H1 (cell line): ENCODE measurements around the gene MED29. TPM values are rescaled to one million over a fixed set of nuclear protein-coding genes. Genes with fewer than 3 reads are reported as not detected.

ENCODE experiments used
- CTCF ChIA-PET: fragments of 300-600 bp; sonication (Branson Sonifier 250); formaldehyde crosslinking; loops from one replicate; lab custom pipeline; 2021; ENCODE audit not compliant: partially characterized antibody; lab: Charles Lee
- POLR2A ChIA-PET: fragments of 300-600 bp; sonication (Branson Sonifier 250); formaldehyde crosslinking; loops from one replicate; lab custom pipeline; 2021; ENCODE audit warnings: inconsistent platforms; ENCODE audit not compliant: partially characterized antibody; lab: Charles Lee
- DNase-seq, 2 experiments: peaks; one replicate each; pipeline versions ENCODE4 v3.0.0 to v3.0.0-alpha.2; 2010 to 2022; ENCODE audit warnings: low spot score in 2 of 2, low read depth in 1 of 2, mixed read lengths in 1 of 2
- FAIRE-seq: peaks from 2 replicates; lab custom pipeline; 2011; peaks lifted over from hg19 to GRCh38; lab: Jason Lieb, UNC
- H2AFZ ChIP-seq: 2 replicates; pipeline ENCODE4 v1.8.1; 2012; ENCODE audit warnings: low read length, inconsistent platforms
- H2AK5ac ChIP-seq: 2 replicates; pipeline ENCODE4 v1.6.1; 2013; ENCODE audit warnings: low read depth, low read length
- H2BK120ac ChIP-seq: replicated peaks from 2 replicates; pipeline ENCODE3; 2013; ENCODE audit warnings: low read depth, low read length, inconsistent platforms
- H2BK12ac ChIP-seq: 2 replicates; pipeline ENCODE4 v1.6.1; 2013; ENCODE audit warnings: low read depth, low read length
- H2BK15ac ChIP-seq: 2 replicates; pipeline ENCODE4 v1.6.1; 2013; ENCODE audit warnings: low read length
- H2BK20ac ChIP-seq: 2 replicates; pipeline ENCODE4 v1.6.1; 2013; ENCODE audit warnings: low read length
- H2BK5ac ChIP-seq: 2 replicates; pipeline ENCODE4 v1.6.1; 2013; ENCODE audit warnings: low read depth, low read length
- H3K14ac ChIP-seq: 2 replicates; pipeline ENCODE4 v1.6.1; 2013; ENCODE audit warnings: inconsistent platforms; ENCODE audit not compliant: insufficient read length
- H3K18ac ChIP-seq: 2 replicates; pipeline ENCODE4 v1.6.1; 2013; ENCODE audit warnings: low read length; ENCODE audit errors: extremely low read depth
- H3K23ac ChIP-seq: 2 replicates; pipeline ENCODE4 v1.6.1; 2013; ENCODE audit warnings: inconsistent platforms; ENCODE audit not compliant: insufficient read length
- H3K23me2 ChIP-seq: 2 replicates; pipeline ENCODE4 v1.6.1; 2013; ENCODE audit warnings: low read depth, low read length
- H3K27ac ChIP-seq: 2 replicates; pipeline ENCODE4 v1.6.1; 2011; ENCODE audit warnings: low read depth, low read length, inconsistent platforms
- H3K27me3 ChIP-seq, 4 experiments: replicated peaks in 1 of 4; 1 replicate in 1 of 4; 2 replicates in 3 of 4; pipeline versions ENCODE4 v1.6.1 to v1.8.1; 2011 to 2013; ENCODE audit warnings: low read length in 3 of 4, mild to moderate bottlenecking in 3 of 4, inconsistent platforms in 2 of 4, mixed read lengths in 2 of 4, moderate library complexity in 1 of 4; ENCODE audit not compliant: control insufficient read depth in 3 of 4, insufficient read depth in 3 of 4; ENCODE audit errors: extremely low read depth in 1 of 4
- H3K36me3 ChIP-seq, 4 experiments: 2 replicates each; pipeline versions ENCODE4 v1.6.1 to v1.8.1; 2011 to 2013; ENCODE audit warnings: mild to moderate bottlenecking in 4 of 4, low read length in 3 of 4, moderate library complexity in 2 of 4, control low read depth in 1 of 4, inconsistent platforms in 1 of 4; ENCODE audit not compliant: insufficient read depth in 4 of 4, control insufficient read depth in 2 of 4
- H3K4ac ChIP-seq: replicated peaks from 2 replicates; pipeline ENCODE3; 2013; ENCODE audit warnings: low read length, low read depth, mixed read lengths, inconsistent platforms; ENCODE audit not compliant: insufficient read length
- H3K4me1 ChIP-seq, 4 experiments: replicated peaks in 1 of 4; 1 replicate in 1 of 4; 2 replicates in 3 of 4; pipeline versions ENCODE4 v1.6.1 to v1.8.1; 2011 to 2013; ENCODE audit warnings: low read length in 3 of 4, inconsistent platforms in 2 of 4, mixed read lengths in 1 of 4; ENCODE audit not compliant: insufficient read depth in 4 of 4, control insufficient read depth in 3 of 4
- H3K4me2 ChIP-seq, 2 experiments: 2 replicates each; pipeline versions ENCODE4 v1.6.1 to v1.8.1; 2011 to 2013; ENCODE audit warnings: low read depth in 2 of 2, low read length in 2 of 2, control low read depth in 1 of 2, inconsistent platforms in 1 of 2, mild to moderate bottlenecking in 1 of 2; ENCODE audit not compliant: insufficient read depth in 1 of 2
- H3K4me3 ChIP-seq, 4 experiments: fragments of 200-600, 300-600 bp in 1 of 4; sonication (generic), shearing (Covaris generic), sonication (Bioruptor Twin) in 1 of 4; 2 replicates each; pipeline versions ENCODE4 v1.5.1 to v1.8.1; 2011 to 2016; ENCODE audit warnings: low read length in 4 of 4, low read depth in 3 of 4, control low read depth in 2 of 4, inconsistent platforms in 2 of 4, mild to moderate bottlenecking in 2 of 4, mixed read lengths in 1 of 4, moderate library complexity in 1 of 4; ENCODE audit not compliant: insufficient read depth in 2 of 4; ENCODE audit errors: extremely low read depth in 1 of 4
- H3K56ac ChIP-seq: replicated peaks from 2 replicates; pipeline ENCODE3; 2013; ENCODE audit warnings: low read depth, mild to moderate bottlenecking, mixed read lengths, low read length, inconsistent platforms; ENCODE audit not compliant: insufficient read length
- H3K79me1 ChIP-seq: 2 replicates; pipeline ENCODE4 v1.6.1; 2013; ENCODE audit warnings: low read depth, low read length, control low read depth
- H3K79me2 ChIP-seq, 2 experiments: 2 replicates each; pipeline versions ENCODE4 v1.6.1 to v1.8.1; 2012 to 2013; ENCODE audit warnings: low read length in 2 of 2, mild to moderate bottlenecking in 2 of 2, inconsistent platforms in 1 of 2; ENCODE audit not compliant: insufficient read depth in 2 of 2, control insufficient read depth in 1 of 2
- H3K9ac ChIP-seq, 4 experiments: replicated peaks in 1 of 4; 1 replicate in 1 of 4; 2 replicates in 3 of 4; pipeline versions ENCODE4 v1.6.1 to v1.8.1; 2011 to 2013; ENCODE audit warnings: low read depth in 3 of 4, low read length in 3 of 4, control low read depth in 2 of 4, mild to moderate bottlenecking in 2 of 4, moderate library complexity in 2 of 4, inconsistent platforms in 1 of 4; ENCODE audit errors: extremely low read depth in 1 of 4
- H3K9me3 ChIP-seq, 2 experiments: 2 replicates each; pipeline versions ENCODE4 v1.6.1 to v1.8.1; 2012 to 2013; ENCODE audit warnings: mild to moderate bottlenecking in 2 of 2, moderate library complexity in 2 of 2, control low read depth in 1 of 2, inconsistent platforms in 1 of 2, low read depth in 1 of 2, low read length in 1 of 2, mixed read lengths in 1 of 2; ENCODE audit not compliant: insufficient read depth in 2 of 2
- H4K20me1 ChIP-seq, 2 experiments: replicated peaks in 1 of 2; 2 replicates each; pipeline versions ENCODE3 to v1.8.1; 2011 to 2013; ENCODE audit warnings: inconsistent platforms in 2 of 2, low read length in 2 of 2, mild to moderate bottlenecking in 1 of 2; ENCODE audit not compliant: insufficient read depth in 2 of 2, control insufficient read depth in 1 of 2
- H4K5ac ChIP-seq: 2 replicates; pipeline ENCODE4 v1.6.1; 2013; ENCODE audit warnings: low read length, low read depth, mixed read lengths, inconsistent platforms; ENCODE audit not compliant: insufficient read length
- H4K8ac ChIP-seq: 2 replicates; pipeline ENCODE4 v1.8.0; 2013; ENCODE audit warnings: mild to moderate bottlenecking, moderate library complexity, low read length, inconsistent platforms; ENCODE audit not compliant: insufficient read depth; ENCODE audit errors: extremely low read depth
- H4K91ac ChIP-seq: replicated peaks from 2 replicates; pipeline ENCODE3; 2013; ENCODE audit warnings: low read length, mixed read lengths, inconsistent platforms; ENCODE audit not compliant: insufficient read length
- ATF2 ChIP-seq: IDR thresholded peaks from 2 replicates; pipeline ENCODE4 v1.6.1; 2012; ENCODE audit warnings: low read length, inconsistent platforms
- BACH1 ChIP-seq: IDR thresholded peaks from 2 replicates; pipeline ENCODE4 v1.6.1; 2012; ENCODE audit warnings: low read length, improper control_type of control experiment
- CTBP2 ChIP-seq: IDR thresholded peaks from 2 replicates; pipeline ENCODE4 v1.7.0; 2011; ENCODE audit warnings: borderline replicate concordance, mild to moderate bottlenecking, moderate library complexity, mixed read lengths, low read length; ENCODE audit not compliant: insufficient read depth, insufficient read length
- KDM4A ChIP-seq: IDR thresholded peaks from one replicate; pipeline ENCODE4 v1.7.1; 2012; ENCODE audit warnings: low read depth, mild to moderate bottlenecking, moderate library complexity, low read length, inconsistent platforms; ENCODE audit not compliant: severe bottlenecking
- NANOG ChIP-seq: IDR thresholded peaks from 2 replicates; pipeline ENCODE4 v1.6.1; 2011; ENCODE audit warnings: low read length, low read depth, mild to moderate bottlenecking, inconsistent platforms; ENCODE audit not compliant: insufficient read depth, poor library complexity, severe bottlenecking
- NRF1 ChIP-seq: IDR thresholded peaks from 2 replicates; pipeline ENCODE4 v1.6.1; 2011; ENCODE audit warnings: mild to moderate bottlenecking, low read depth, low read length, improper control_type of control experiment
- POLR2AphosphoS5 ChIP-seq: IDR thresholded peaks from 2 replicates; pipeline ENCODE4 v1.6.1; 2011; ENCODE audit warnings: low read depth, low read length
- RBBP5 ChIP-seq: IDR thresholded peaks from 2 replicates; pipeline ENCODE4 v1.7.1; 2012; ENCODE audit warnings: low read depth, mild to moderate bottlenecking, inconsistent platforms, low read length, moderate library complexity, borderline replicate concordance
- SIX5 ChIP-seq: IDR thresholded peaks from 2 replicates; pipeline ENCODE4 v1.6.1; 2011; ENCODE audit warnings: mild to moderate bottlenecking, low read depth, low read length
- SP2 ChIP-seq: IDR thresholded peaks from 2 replicates; pipeline ENCODE4 v1.6.1; 2012; ENCODE audit warnings: mild to moderate bottlenecking, low read length, inconsistent platforms
- TAF1 ChIP-seq: IDR thresholded peaks from 2 replicates; pipeline ENCODE4 v1.6.1; 2011; ENCODE audit warnings: mild to moderate bottlenecking, low read depth, low read length
- ZNF274 ChIP-seq: IDR thresholded peaks from 2 replicates; pipeline ENCODE4 v1.7.0; 2012; ENCODE audit warnings: low read length, borderline replicate concordance; ENCODE audit errors: extremely low read depth
- WGBS, 2 experiments: shearing (Covaris generic) in 1 of 2; methylation state at CpG; one replicate each; pipeline versions ENCODE4 v1.1.6 to v1.1.7; 2013 to 2015; ENCODE audit warnings: low lambda C conversion rate in 2 of 2, mixed read lengths in 2 of 2, inconsistent platforms in 1 of 2, low coverage in 1 of 2, missing lambda C conversion rate in 1 of 2; ENCODE audit not compliant: insufficient replicate concordance in 2 of 2, insufficient coverage in 1 of 2, insufficient read length in 1 of 2; ENCODE audit errors: extremely low coverage in 1 of 2, missing lambda C conversion rate in 1 of 2; 5-methylcytosine and 5-hydroxymethylcytosine counted together
- polyA plus RNA-seq, 7 experiments: library from polyadenylated mRNA; depleted of rRNA in 3 of 7; stranded (reverse) in 5 of 7; unstranded in 2 of 7; fragments of >200 nt in 5 of 7; fragments of 200-250 nt in 2 of 7; gene quantifications; 1 replicate in 5 of 7; 2 replicates in 1 of 7; 4 replicates in 1 of 7; pipeline versions ENCODE4 v1.2.1 to v1.2.3, GENCODE V29; 2011 to 2013; ENCODE audit warnings: missing spikeins in 2 of 7, mixed read lengths in 2 of 7
- total RNA-seq: library from RNA; stranded (reverse); fragmentation: NEBNext Ultra II Directional; extraction: Animal tissue kit (Norgen Biotek cat#: 25700); gene quantifications from 2 replicates; pipeline ENCODE4 v1.2.1, GENCODE V29; 2021

MED29 gene
- total and polyA plus RNA-seq, 2 of the 8 experiments (the other 6 are each of a cell fraction or from before 2014, with no cell fraction given) = 31.1 to 52.5 TPM

- H3K18ac ChIP-seq = no peak overlapping the region
- no peak overlapping the region for H3K56ac ChIP-seq
- no peak overlapping the region for H4K5ac ChIP-seq
- H3K79me2 ChIP-seq = no peaks in the 10 kb centered on the region
- no peak overlapping the region for H2BK5ac ChIP-seq
- no peak overlapping the region for H2AK5ac ChIP-seq
- no peak overlapping the region for H3K4ac ChIP-seq
- no peak overlapping the region for H3K4me3 ChIP-seq
- no peak overlapping the region for H2AFZ ChIP-seq
- TF ChIP-seq TAF1 = no peak
- no peak for TF ChIP-seq NRF1
- no peak for TF ChIP-seq NANOG
- TF ChIP-seq KDM4A = no peak
- no peak for TF ChIP-seq ZNF274
- TF ChIP-seq BACH1 = no peak
- TF ChIP-seq SIX5 = no peak
- TF ChIP-seq ATF2 = no peak
- TF ChIP-seq SP2 = no peak
- TF ChIP-seq POLR2AphosphoS5 = no peak
- no peak for TF ChIP-seq CTBP2
- no peak for TF ChIP-seq RBBP5
- no peak overlapping the region for H3K23ac ChIP-seq
- no peaks in the 10 kb centered on the region for H3K79me1 ChIP-seq
- H2BK120ac ChIP-seq = no peak overlapping the region
- DNase-seq (no peak), FAIRE-seq (no peak)
- peaks cover 12% of the 10 kb centered on the region; the same call in 1 of the 2 replicates for H3K23me2 ChIP-seq
- H3K14ac ChIP-seq = no peak overlapping the region
- no peak overlapping the region for H2BK20ac ChIP-seq
- H3K4me1 ChIP-seq = peaks cover 6 to 24% (median 15%) of the 10 kb centered on the region in 4 experiments
- no peak overlapping the region for H2BK15ac ChIP-seq
- H3K36me3 ChIP-seq = peaks cover 0 to 3% (median 1%) of the 10 kb centered on the region in 4 experiments; a peak in 2 of 8 replicates
- H3K27ac ChIP-seq = no peak overlapping the region
- H3K9ac ChIP-seq = no peak overlapping the region
- H3K4me2 ChIP-seq = no peak overlapping the region
- H4K91ac ChIP-seq = no peak overlapping the region
- no peaks in the 10 kb centered on the region for H3K9me3 ChIP-seq
- H4K8ac ChIP-seq = no peak overlapping the region
- ChIA-PET CTCF (interaction anchor here (1.0 to 9.5 kb wide), 5 partner anchors 8 to 19 kb away, joined by 3 to 128 read pairs (median 4); partner anchors contain the start of genes MED29, PAF1 and PLEKHG2), POLR2A (interaction anchor here (1.1 to 14.3 kb wide), 8 partner anchors 6 to 58 kb away, joined by 3 to 234 read pairs (median 14); partner anchors contain the start of genes MED29, PAF1, PLEKHG2 and RPS16)
- H3K27me3 ChIP-seq = no peaks in the 10 kb centered on the region
- H2BK12ac ChIP-seq = no peak overlapping the region
- peaks cover 2 to 7% of the 10 kb centered on the region in 2 experiments for H4K20me1 ChIP-seq
- WGBS, 2 experiments = 87% methylated on average over 4 of the region's 4 CpGs; no CpG with 5 or more reads in 1 of the 2 experiments
Measured at GRCh38 chr19:39400061-39400460, 8.9 kb downstream of the MED29 start.
